ENCODE data around the gene PRR36.

DNA sequence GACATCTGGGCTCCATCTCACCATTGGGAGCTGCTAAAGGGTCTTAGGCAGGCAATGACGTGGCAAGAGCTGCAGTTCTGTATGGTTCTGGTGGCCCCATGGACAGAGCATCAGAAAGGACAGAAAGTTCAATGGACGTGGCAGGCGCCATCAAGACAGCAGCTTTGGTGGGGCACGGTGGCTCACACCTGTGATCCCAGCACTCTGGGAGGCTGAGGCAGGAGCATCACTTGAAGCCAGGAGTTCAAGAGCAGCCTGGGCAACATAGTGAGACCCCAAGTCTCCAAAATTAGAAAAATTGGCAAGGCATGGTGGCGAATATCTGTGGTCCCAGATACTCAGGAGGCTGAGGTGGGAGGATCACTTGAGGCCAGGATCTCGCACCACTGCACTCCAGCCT lies 34.7 kb downstream of the PRR36 start:
- TF ChIP-seq, protein P1, sequence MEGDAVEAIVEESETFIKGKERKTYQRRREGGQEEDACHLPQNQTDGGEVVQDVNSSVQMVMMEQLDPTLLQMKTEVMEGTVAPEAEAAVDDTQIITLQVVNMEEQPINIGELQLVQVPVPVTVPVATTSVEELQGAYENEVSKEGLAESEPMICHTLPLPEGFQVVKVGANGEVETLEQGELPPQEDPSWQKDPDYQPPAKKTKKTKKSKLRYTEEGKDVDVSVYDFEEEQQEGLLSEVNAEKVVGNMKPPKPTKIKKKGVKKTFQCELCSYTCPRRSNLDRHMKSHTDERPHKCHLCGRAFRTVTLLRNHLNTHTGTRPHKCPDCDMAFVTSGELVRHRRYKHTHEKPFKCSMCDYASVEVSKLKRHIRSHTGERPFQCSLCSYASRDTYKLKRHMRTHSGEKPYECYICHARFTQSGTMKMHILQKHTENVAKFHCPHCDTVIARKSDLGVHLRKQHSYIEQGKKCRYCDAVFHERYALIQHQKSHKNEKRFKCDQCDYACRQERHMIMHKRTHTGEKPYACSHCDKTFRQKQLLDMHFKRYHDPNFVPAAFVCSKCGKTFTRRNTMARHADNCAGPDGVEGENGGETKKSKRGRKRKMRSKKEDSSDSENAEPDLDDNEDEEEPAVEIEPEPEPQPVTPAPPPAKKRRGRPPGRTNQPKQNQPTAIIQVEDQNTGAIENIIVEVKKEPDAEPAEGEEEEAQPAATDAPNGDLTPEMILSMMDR (IDR thresholded peaks at IDR 0.05) = no peak
- TF ChIP-seq POLR2A (IDR thresholded peaks at IDR 0.05) = no peak

Data from adrenal gland (tissue), 5 donors.